ENCODE measurements around the gene GYS2.

GYS2 gene

GRCh38 chr12:21502164-21502496 lies 102.5 kb downstream of the GYS2 start:
- no peak for TF ChIP-seq CTCF (IDR thresholded peaks at IDR 0.05; ENCODE audit: low read length, missing control alignments)
- peak overlapping the region; percentile 91 for H3K4me3 ChIP-seq (replicated peaks; ENCODE audit: low read depth, low read length)
- DNase-seq (ENCODE audit: low read depth) = peak; percentile 20

DNA sequence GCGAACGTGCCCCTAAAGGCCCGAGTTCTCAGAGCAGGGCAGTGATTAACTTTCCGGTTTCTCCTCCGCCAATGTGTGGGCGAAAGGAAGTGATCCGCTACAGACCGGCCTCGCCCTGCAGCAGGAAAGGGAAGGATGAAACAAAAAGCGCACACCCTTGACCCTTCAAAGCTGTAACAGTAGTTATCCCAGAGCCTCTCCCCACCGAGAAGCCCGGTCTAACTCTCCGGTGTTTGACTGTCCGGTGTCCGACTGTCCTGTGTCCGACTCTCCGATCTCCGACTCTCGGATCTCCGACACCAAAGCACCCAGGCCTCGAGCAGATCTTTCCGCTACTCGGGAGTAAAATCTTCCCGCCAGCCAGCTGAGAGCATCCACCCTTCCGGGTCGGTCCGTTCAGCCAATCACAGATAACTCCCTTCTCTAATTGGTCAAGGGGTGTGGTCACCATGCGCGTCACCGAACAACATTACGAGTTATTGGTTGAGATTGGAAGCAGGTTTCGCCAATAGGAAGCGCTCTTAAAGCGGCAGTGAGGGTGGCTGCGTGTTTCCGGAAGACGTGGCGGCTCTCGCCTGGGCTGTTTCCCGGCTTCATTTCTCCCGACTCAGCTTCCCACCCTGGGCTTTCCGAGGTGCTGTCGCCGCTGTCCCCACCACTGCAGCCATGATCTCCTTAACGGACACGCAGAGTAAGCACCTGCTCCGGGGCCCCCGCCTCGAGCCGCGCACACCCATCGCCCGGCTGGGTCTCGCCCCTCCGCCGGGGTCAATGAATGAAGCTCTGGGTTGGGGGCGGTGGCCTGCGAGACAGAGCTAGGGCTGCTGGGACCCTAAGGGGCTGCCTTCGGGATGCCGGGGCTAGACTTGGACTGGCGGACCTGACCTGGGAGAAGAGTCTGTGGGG lies 103.1 kb downstream of the GYS2 start, which contains the start of the genes GOLT1B and RECQL:
TSS of gene GOLT1B (plus strand) at position 532 of the 906 bp plus-strand sequence. CDS start at position 667, 135 bp downstream.
TSS of gene RECQL (minus strand) at position 378 of the 906 bp plus-strand sequence. CDS start 2,065 bp downstream, outside the sequence.
- DNase-seq (ENCODE audit: low read depth) = peak; percentile 99
- no peak for TF ChIP-seq CTCF (IDR thresholded peaks at IDR 0.05; ENCODE audit: low read length, missing control alignments)
- peak within 1 kb of the TSS; percentile 91 for H3K4me3 ChIP-seq (replicated peaks; ENCODE audit: low read depth, low read length)

DNA sequence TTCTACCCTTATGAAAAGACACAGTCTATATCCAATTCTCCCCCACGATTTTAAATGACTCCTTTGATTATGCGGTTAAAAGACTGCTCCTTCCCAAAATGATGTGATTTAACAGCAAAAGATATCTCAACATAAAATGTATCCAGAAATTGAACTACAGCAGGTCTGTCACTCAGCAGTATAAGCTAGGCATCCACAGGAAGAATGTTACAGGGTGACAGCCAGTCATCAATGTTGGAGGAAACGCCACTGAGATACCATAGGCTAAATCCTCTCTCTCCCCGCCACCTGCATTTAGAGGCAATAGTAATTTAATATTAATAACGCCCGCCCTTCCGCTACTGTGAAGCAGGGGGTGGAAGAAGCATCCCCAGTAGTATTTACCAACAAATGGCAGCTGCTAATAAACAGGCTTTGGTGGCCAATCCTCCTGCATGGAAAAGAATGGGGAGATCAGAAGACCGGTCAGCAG lies 103.8 kb downstream of the GYS2 start:
- H3K4me3 ChIP-seq (replicated peaks; ENCODE audit: low read depth, low read length) = peak overlapping the region; percentile 91
- no peak for TF ChIP-seq CTCF (IDR thresholded peaks at IDR 0.05; ENCODE audit: low read length, missing control alignments)
- DNase-seq (ENCODE audit: low read depth) = no peak

GRCh38 chr12:21499765-21500164 lies 104.9 kb downstream of the GYS2 start:
- TF ChIP-seq CTCF (IDR thresholded peaks at IDR 0.05; ENCODE audit: low read length, missing control alignments) = no peak
- no peak for DNase-seq (ENCODE audit: low read depth)
- peak overlapping the region; percentile 91 for H3K4me3 ChIP-seq (replicated peaks; ENCODE audit: low read depth, low read length)
